Upper lobe of right lung (tissue), 1 donor: ENCODE data around the gene KLHL35. TPM values are rescaled to one million over a fixed set of nuclear protein-coding genes. Genes with fewer than 3 reads are reported as not detected.

ENCODE experiments used
- ATAC-seq: fragments of 200-7000 bp; cut with Tn5 transposase; one replicate; pipeline ENCODE4 v1.9.1; 2020; ENCODE audit warnings: mild to moderate bottlenecking, moderate library complexity
- DNase-seq: peaks from one replicate; pipeline ENCODE4 v3.0.0-alpha.2; 2020
- H3K27ac ChIP-seq: fragments of 200-600 bp; one replicate; pipeline ENCODE4 v1.8.0; 2022
- H3K27me3 ChIP-seq: fragments of 200-600 bp; one replicate; pipeline ENCODE4 v1.8.0; 2022; ENCODE audit warnings: mild to moderate bottlenecking
- H3K36me3 ChIP-seq: fragments of 200-600 bp; one replicate; pipeline ENCODE4 v1.8.0; 2022
- H3K4me1 ChIP-seq: fragments of 200-600 bp; one replicate; pipeline ENCODE4 v1.8.0; 2022
- H3K4me3 ChIP-seq: fragments of 200-600 bp; one replicate; pipeline ENCODE4 v1.8.0; 2022; ENCODE audit warnings: mild to moderate bottlenecking
- H3K9me3 ChIP-seq: fragments of 200-600 bp; one replicate; pipeline ENCODE4 v1.8.0; 2022
- intact Hi-C: fragments of 100-400 bp; cut with DNase I; formaldehyde crosslinking; loops from one replicate; pipeline ENCODE4 v1.11.0; 2022
- total RNA-seq: library from RNA; stranded (reverse); fragmentation: NEBNext Ultra II Directional; extraction: Animal tissue kit (Norgen Biotek cat#: 25700); gene quantifications from one replicate; pipeline ENCODE4 v1.2.1, GENCODE V29; 2021
- TF ChIP-seq, protein P1 (sequence below): fragments of 200-600 bp; IDR thresholded peaks from one replicate; pipeline ENCODE4 v1.8.0; 2022; ENCODE audit warnings: antibody characterized with exemption
- donor health status: DM: no; HTN: yes; CAD: no; lungs with severe emphysema.

The KLHL35 gene
- total RNA-seq, 1 donor from 2014 or later, result 3.4 TPM

DNA sequence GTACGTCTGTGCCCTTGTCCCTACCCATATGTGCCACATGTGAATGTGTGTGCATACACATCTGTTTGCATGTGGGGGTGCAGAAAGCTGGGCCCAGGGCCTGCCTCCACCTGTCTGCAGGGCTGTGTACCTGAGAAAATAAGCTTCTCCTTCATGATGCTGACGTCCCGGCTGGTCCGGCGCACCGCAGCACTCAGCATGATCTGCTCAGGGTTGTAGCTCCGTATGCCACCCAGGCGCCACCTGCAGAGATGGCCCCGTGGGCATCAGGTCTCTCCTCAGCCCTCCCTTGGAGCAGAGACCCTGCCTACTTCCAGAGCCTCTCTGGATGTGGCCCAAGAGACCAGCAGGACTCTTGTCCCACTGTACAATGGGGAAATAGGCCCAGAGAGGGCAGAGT lies 3.8 kb upstream of the KLHL35 start:
- Histone ChIP-seq H3K4me1 (no peaks in the 10 kb centered on the region), H3K36me3 (no peaks in the 10 kb centered on the region), H3K4me3 (no peak overlapping the region), H3K27ac (no peak overlapping the region), H3K9me3 (no peaks in the 10 kb centered on the region), H3K27me3 (no peaks in the 10 kb centered on the region)
- no peak for DNase-seq
- TF ChIP-seq, protein P1, sequence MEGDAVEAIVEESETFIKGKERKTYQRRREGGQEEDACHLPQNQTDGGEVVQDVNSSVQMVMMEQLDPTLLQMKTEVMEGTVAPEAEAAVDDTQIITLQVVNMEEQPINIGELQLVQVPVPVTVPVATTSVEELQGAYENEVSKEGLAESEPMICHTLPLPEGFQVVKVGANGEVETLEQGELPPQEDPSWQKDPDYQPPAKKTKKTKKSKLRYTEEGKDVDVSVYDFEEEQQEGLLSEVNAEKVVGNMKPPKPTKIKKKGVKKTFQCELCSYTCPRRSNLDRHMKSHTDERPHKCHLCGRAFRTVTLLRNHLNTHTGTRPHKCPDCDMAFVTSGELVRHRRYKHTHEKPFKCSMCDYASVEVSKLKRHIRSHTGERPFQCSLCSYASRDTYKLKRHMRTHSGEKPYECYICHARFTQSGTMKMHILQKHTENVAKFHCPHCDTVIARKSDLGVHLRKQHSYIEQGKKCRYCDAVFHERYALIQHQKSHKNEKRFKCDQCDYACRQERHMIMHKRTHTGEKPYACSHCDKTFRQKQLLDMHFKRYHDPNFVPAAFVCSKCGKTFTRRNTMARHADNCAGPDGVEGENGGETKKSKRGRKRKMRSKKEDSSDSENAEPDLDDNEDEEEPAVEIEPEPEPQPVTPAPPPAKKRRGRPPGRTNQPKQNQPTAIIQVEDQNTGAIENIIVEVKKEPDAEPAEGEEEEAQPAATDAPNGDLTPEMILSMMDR, result no peak
- no peak for ATAC-seq
- intact Hi-C loops, result no loop called here

DNA sequence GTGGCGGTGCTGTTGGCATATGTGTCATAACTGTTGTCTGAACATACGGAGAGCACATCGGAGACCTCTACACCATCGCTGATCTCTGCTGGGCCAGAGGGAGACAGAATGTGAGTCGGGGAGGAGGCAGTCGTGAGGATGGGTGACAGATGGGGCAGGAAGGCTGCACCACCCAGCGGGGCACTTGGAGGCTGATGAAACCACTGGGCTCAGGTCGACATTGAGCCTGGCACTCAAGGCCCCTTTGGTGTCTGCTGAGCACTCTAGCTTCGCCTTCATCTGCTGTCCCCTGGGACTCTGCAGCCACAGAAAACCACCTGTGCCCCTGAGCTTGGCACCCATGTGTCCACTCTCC lies 2.5 kb upstream of the KLHL35 start:
- Histone ChIP-seq H3K9me3 (no peaks in the 10 kb centered on the region), H3K4me1 (peaks cover 5% of the 10 kb centered on the region), H3K27ac (no peak overlapping the region), H3K36me3 (no peaks in the 10 kb centered on the region), H3K27me3 (peaks cover 8% of the 10 kb centered on the region), H3K4me3 (no peak overlapping the region)
- TF ChIP-seq, protein P1, result no peak
- no peak for ATAC-seq
- intact Hi-C loops, result no loop called here
- DNase-seq, result no peak

DNA sequence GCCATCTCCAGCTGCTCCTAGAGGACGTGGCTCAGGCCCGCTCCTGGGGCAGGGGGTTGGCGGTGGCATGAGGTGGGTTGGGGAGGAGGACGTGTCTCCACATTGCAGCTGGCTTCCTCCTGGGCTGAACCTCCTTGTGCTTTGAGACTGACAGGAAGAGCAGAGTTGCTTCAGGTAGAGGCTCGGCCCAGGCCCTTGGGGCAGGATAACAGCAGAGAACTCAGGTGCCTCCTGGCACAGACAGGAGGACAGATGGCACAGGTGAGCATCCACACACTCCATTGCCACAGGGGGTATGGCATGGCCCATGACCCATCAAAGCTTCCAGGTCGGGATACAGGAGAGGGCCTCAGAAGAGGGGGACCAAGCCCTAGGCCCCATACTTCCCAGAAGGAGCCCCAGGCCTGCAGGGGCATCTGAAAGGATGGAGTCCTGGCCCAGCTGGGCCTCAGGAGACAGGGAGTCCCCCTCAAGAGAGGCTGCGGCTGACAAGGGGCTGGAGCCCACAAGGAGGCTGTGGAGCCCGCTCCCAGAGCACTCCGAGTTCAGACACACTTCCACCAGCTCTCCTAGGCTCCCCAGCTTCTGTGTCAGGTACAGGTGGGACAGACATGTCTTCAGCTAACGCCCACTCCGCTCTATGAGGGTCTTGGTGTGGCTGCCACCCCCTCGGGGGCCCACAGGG lies 2.0 kb upstream of the KLHL35 start:
- no peak for DNase-seq
- intact Hi-C loops, result no loop called here
- H3K27ac ChIP-seq, result no peak overlapping the region
- H3K4me3 ChIP-seq, result no peak overlapping the region
- no peak for ATAC-seq
- peaks cover 10% of the 10 kb centered on the region for H3K27me3 ChIP-seq
- peaks cover 7% of the 10 kb centered on the region for H3K4me1 ChIP-seq
- H3K9me3 ChIP-seq, result no peaks in the 10 kb centered on the region
- TF ChIP-seq, protein P1, result no peak
- H3K36me3 ChIP-seq, result no peaks in the 10 kb centered on the region

DNA sequence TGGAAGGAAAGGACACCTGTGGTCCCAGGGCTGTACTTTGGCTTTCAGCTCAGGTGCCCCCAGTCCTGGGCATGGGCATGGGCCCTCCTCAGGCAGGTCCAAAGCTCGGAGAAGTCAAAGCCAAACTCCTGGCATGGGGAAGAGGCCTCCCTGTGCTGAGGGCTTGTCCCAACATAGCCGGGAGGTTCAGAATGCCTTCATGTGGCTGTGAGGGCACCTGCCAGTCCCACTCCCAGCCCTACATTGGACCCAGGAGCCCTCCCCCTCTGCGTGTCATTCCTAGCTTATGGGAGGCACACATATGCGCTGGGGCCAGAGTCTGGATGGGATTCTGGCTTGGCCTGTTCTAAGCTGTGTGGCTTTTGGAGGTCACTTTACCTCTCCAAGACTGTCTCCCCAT lies 1.0 kb upstream of the KLHL35 start:
- H3K27ac ChIP-seq, result no peak overlapping the region
- intact Hi-C loops, result no loop called here
- no peak for ATAC-seq
- peaks cover 7% of the 10 kb centered on the region for H3K4me1 ChIP-seq
- no peaks in the 10 kb centered on the region for H3K9me3 ChIP-seq
- no peaks in the 10 kb centered on the region for H3K36me3 ChIP-seq
- H3K27me3 ChIP-seq, result peaks cover 12% of the 10 kb centered on the region
- no peak for DNase-seq
- TF ChIP-seq, protein P1, result no peak
- H3K4me3 ChIP-seq, result no peak overlapping the region

DNA sequence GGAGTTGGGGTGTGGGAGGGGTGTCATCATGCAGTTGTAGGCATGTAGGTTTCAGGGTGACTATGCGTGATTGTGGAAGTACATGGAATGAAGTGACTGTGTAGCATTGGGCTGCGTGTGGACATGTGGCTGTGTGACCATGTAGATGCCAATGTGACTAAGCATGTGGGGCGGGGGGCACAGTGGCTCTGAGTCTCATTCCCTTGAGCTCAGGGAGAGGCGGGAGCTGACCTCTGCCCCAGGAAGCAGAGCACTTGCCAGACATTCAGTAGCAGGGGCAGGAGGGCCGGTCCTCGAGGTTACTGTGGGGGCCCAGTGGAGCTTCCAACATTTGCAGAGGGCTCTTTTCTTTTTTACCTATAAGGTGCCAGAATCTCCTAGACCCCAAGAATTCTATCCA lies 440 bp upstream of the KLHL35 start:
- TF ChIP-seq, protein P1, result no peak
- H3K4me3 ChIP-seq, result no peak overlapping the region
- ATAC-seq (no peak), DNase-seq (no peak)
- H3K27me3 ChIP-seq, result peaks cover 13% of the 10 kb centered on the region
- no peak overlapping the region for H3K27ac ChIP-seq
- no peaks in the 10 kb centered on the region for H3K9me3 ChIP-seq
- H3K36me3 ChIP-seq, result no peaks in the 10 kb centered on the region
- intact Hi-C loops, result no loop called here
- H3K4me1 ChIP-seq, result peaks cover 7% of the 10 kb centered on the region
